ENCODE results near the gene CCL4L2.
"Not testable (repeated sequence)": the region's sequence is repeated elsewhere in the genome, so short reads cannot be mapped to it uniquely, and the experiment has no call there.

DNA sequence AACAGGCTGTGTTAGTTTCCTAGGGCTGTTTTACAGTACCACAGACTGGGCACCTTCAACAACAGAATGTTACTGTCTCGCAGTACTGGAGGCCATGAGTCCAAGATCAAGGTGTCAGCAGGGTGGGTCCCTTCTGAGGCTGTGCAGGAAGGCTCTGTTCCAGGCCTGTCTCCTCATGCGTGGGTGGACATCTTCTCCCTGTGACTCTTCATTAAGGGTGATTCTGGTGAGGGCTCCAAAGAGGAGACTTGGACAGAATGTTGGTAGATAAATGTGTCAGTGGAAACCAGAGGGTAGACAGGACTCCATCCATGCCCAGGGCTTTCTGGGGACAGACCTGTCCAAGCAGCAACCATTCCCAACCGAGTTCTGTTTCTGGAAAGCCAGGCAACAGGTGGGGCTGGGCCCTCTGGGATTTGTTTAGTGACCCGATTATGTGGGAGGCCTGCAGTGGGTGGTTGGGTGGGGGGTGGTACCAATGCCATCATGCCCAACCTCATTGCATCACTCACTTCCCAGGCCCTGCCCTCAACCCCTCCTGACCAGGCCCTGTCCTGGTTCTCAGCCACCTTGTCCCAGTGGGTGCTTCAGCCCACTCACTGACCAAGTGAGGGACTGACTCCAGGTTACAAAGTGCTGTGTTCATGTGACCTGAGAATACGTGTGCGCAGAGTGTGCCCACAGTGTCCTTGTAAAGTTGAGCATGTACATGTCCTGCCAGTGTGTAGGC lies 29.3 kb upstream of the CCL4L2 start:
- TF ChIP-seq, protein P1, sequence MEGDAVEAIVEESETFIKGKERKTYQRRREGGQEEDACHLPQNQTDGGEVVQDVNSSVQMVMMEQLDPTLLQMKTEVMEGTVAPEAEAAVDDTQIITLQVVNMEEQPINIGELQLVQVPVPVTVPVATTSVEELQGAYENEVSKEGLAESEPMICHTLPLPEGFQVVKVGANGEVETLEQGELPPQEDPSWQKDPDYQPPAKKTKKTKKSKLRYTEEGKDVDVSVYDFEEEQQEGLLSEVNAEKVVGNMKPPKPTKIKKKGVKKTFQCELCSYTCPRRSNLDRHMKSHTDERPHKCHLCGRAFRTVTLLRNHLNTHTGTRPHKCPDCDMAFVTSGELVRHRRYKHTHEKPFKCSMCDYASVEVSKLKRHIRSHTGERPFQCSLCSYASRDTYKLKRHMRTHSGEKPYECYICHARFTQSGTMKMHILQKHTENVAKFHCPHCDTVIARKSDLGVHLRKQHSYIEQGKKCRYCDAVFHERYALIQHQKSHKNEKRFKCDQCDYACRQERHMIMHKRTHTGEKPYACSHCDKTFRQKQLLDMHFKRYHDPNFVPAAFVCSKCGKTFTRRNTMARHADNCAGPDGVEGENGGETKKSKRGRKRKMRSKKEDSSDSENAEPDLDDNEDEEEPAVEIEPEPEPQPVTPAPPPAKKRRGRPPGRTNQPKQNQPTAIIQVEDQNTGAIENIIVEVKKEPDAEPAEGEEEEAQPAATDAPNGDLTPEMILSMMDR (IDR thresholded peaks at IDR 0.05; ENCODE audit: extremely low read depth in 1 of 2, insufficient read depth in 1 of 2, low read depth in 1 of 2, low read length in 2 of 2): not testable (repeated sequence)
- TF ChIP-seq EZH2 (IDR thresholded peaks at IDR 0.05; ENCODE audit: borderline replicate concordance, low read depth, low read length, severe bottlenecking); POLR2A (IDR thresholded peaks at IDR 0.05; ENCODE audit: low read depth, low read length); POLR2AphosphoS5 (IDR thresholded peaks at IDR 0.05; ENCODE audit: insufficient read depth, low read depth, low read length); JUN (IDR thresholded peaks at IDR 0.05; ENCODE audit: borderline replicate concordance, insufficient read depth, insufficient read length, low read depth); MYC (IDR thresholded peaks at IDR 0.05; ENCODE audit: low read depth, low read length): not testable (repeated sequence)

Data from endothelial cell of umbilical vein (primary cell).